GM10248 (cell line): Measurements from ENCODE around the gene FUT8.
A peak's percentile ranks its signal among the peaks of the same experiment; 100 is the strongest.

Experiments
- CTCF ChIA-PET: fragments of 300-600 bp; sonication (Branson Sonifier 250); formaldehyde crosslinking; extraction: SDS; loops from one replicate; lab custom pipeline; 2021; ENCODE audit warnings: antibody characterized with exemption; lab: Yijun Ruan, JAX
- POLR2A ChIA-PET: fragments of 350-650 bp; sonication (Branson Sonifier 250); formaldehyde crosslinking; extraction: SDS; loops from one replicate; lab custom pipeline; 2020; ENCODE audit warnings: antibody characterized with exemption; lab: Yijun Ruan, JAX
- DNase-seq: peaks from one replicate; pipeline ENCODE4 v3.0.0; 2012; ENCODE audit errors: extremely low spot score
- CTCF ChIP-seq: IDR thresholded peaks from 2 replicates; pipeline ENCODE4 v1.5.1; 2012; ENCODE audit warnings: mild to moderate bottlenecking, low read depth; ENCODE audit errors: extremely low read depth, missing control alignments, control extremely low read depth

The FUT8 gene

DNA sequence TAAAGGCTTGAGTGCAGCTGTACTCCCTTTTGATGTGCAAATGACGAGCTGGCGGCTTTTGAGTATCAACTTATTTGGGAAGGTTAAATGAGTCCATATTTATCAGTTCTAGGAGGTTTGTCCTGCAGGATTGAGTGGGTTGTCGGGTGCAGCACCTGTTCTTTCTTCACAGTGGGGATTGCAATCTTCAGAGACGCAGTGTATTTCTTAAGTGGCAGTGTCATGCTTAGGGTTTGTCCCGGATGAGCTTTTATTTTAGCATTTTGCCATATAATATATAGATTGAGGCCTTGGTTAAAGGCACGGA is 1.2 kb downstream of the FUT8 start:
- no peak for TF ChIP-seq CTCF
- ChIA-PET POLR2A (interaction anchor here (0.9 to 1.1 kb wide), 2 partner anchors 27 to 85 kb away, joined by 3 read pairs; no protein-coding TSS in a partner anchor), CTCF (interaction anchor here (0.9 to 5.5 kb wide), 16 partner anchors 9 to 547 kb away, joined by 3 to 71 read pairs (median 5); no protein-coding TSS in a partner anchor)
- no peak for DNase-seq

DNA sequence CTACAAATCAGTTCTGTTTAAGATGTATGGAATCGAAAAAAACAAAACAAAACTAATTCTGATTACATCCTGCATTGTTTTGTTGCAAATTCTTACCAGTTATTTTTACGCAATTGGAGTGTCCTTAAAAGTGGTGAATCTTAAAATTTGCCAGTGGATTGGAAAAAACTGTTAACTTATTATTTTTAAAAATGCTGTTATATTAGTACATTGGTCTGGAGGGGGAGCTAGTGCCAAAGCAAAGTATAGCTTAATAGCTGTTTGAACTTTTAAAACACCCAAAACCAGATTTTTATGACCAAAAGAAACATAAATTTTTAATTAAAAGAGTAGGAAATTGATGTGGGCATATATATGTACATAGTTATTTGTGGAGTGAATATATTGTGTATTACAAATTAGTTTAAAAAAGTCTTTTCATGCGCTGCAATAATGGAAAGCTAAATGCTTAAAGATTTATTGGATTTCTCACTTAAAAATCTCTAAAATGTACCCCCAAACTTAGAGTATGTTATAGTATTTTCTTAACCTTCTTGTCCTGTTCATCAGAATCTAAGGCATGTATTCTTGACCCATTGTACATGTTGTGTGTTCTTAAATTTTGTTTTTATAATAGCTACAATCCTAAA is 2.5 kb downstream of the FUT8 start:
- ChIA-PET POLR2A (interaction anchor here (0.6 kb wide), 1 partner anchor 65 kb away, joined by 7 read pairs; no protein-coding TSS in a partner anchor), CTCF (interaction anchor here (0.7 to 5.5 kb wide), 49 partner anchors 8 to 656 kb away, joined by 3 to 71 read pairs (median 4); no protein-coding TSS in a partner anchor)
- peak; percentile 51 for TF ChIP-seq CTCF
- peak; percentile 24 for DNase-seq

DNA sequence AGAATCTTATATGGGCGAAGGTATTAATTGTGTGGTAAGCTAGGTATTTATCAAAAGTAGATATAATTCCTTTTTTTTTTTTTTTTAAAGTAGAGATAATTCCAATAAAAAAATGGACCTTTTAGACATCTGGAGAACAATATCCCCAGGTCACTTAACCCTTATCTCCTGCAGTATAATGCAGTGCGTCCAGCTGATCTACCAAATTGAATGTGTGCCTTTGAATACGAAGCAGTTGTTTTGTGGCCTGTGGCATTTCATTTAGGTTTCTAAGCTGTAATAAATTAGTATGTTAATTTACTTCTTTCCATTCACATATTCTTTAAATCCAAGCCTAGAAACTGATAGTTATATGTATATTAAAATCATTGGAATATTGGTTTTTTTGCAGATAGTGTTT is 3.1 kb downstream of the FUT8 start:
- ChIA-PET CTCF (interaction anchor here (0.7 to 5.5 kb wide), 48 partner anchors 8 to 655 kb away, joined by 3 to 71 read pairs (median 4); no protein-coding TSS in a partner anchor), POLR2A (interaction anchor here (0.6 kb wide), 1 partner anchor 65 kb away, joined by 7 read pairs; no protein-coding TSS in a partner anchor)
- no peak for DNase-seq
- TF ChIP-seq CTCF = no peak

DNA sequence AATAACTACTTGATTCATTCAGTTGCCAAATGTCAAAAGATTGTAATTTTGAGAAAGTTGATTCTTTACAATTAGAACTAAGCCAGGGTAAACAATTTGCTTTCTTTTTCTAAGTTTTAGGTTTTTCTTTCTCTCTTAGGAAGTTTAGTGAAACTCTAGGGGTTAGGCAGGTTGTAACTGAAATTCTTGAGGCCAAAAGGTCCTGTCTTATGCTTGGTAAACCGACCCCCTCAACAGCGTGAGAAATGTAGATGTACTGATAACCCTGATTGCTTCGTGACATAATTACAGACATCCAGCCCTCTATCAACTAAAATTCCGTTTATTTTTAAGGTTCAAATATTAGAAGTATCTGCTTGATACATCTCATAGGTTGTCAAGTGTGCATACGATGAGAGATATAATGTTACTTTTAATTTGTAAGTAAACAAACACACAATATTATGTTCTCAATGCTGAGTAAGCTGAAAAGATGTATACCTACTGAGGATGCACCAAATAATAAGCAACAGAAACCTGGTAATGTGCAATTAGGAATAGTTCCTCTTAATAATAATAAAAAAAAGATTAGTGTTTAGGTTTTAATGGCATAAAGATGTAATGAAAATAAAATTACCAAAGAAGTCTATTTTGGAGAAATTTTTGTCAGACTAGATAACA is 7.2 kb downstream of the FUT8 start:
- POLR2A ChIA-PET = no interaction called here
- CTCF ChIA-PET = interaction anchor here (1.0 to 1.8 kb wide), 3 partner anchors 29 to 195 kb away, joined by 3 read pairs; no protein-coding TSS in a partner anchor
- no peak for DNase-seq
- TF ChIP-seq CTCF = no peak

DNA sequence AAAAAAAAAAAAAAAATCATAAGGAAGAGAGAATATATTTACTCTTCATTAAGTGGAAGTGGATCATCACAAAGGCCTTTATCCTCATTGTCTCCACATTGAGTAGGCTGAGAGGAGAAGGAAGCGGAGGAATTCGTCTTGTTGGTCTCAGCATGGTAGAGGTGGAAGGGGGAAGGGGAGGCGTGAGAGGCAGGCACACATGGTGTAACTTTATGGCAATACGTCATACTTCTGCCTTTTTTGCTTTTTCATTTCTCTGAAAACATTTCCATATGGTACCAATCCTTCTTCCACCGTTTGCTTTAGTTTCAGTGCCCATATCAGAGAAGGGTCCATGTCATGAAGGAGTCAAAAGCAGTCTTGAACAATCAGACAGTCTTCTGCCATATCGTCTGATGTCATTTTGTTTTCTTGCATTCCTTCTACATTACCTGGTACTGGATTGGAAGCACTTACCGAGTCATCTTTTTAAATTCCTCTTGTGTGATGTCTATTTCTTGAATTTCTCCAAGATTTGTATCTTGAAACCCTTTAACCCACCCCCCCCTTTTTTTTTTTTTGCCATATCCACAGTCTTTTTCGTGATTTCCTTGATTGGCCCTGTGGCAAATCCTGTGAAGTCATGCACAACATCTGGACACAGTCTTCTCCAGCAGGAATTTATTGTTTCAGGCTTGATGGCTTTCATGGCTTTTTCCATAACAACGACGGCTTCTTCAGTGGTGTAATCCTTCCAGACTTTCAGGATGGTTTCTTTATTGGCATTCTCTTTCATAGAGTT is 8.9 kb downstream of the FUT8 start:
- no peak for TF ChIP-seq CTCF
- ChIA-PET CTCF (no interaction called here), POLR2A (no interaction called here)
- DNase-seq = no peak
